ENCODE data around the gene ZBTB16.

Gene ZBTB16

GRCh38 chr11:114156131-114156581 is 96.6 kb downstream of the ZBTB16 start:
- DNase-seq = no peak

GRCh38 chr11:114156782-114157181 is 97.3 kb downstream of the ZBTB16 start:
- no peak for DNase-seq

- no peak for DNase-seq
Observed at GRCh38 chr11:114157476-114158050, 98.1 kb downstream of the ZBTB16 start.

- DNase-seq = no peak
Observed at GRCh38 chr11:114158421-114158820, 98.9 kb downstream of the ZBTB16 start.

GRCh38 chr11:114158886-114159285 is 99.4 kb downstream of the ZBTB16 start:
- DNase-seq = no peak

GRCh38 chr11:114159320-114159719 is 99.8 kb downstream of the ZBTB16 start:
- DNase-seq = no peak

- peak; percentile 97 for DNase-seq
Observed at GRCh38 chr11:114159802-114160632, 100.5 kb downstream of the ZBTB16 start.

- DNase-seq = no peak
Observed at GRCh38 chr11:114160894-114161293, 101.4 kb downstream of the ZBTB16 start.

- DNase-seq = no peak
Observed at GRCh38 chr11:114161486-114162250, 102.2 kb downstream of the ZBTB16 start.

GRCh38 chr11:114162719-114163123 is 103.2 kb downstream of the ZBTB16 start:
- DNase-seq = peak; percentile 97

GRCh38 chr11:114163229-114163631 is 103.7 kb downstream of the ZBTB16 start:
- no peak for DNase-seq

- no peak for DNase-seq
Observed at GRCh38 chr11:114163830-114164401, 104.4 kb downstream of the ZBTB16 start.

- no peak for DNase-seq
Observed at GRCh38 chr11:114164546-114164945, 105.0 kb downstream of the ZBTB16 start.

- DNase-seq = no peak
Observed at GRCh38 chr11:114165326-114166230, 106.1 kb downstream of the ZBTB16 start.

GRCh38 chr11:114166362-114166761 is 106.9 kb downstream of the ZBTB16 start:
- no peak for DNase-seq

GRCh38 chr11:114166897-114167323 is 107.4 kb downstream of the ZBTB16 start:
- peak; percentile 59 for DNase-seq

GRCh38 chr11:114167355-114167754 is 107.8 kb downstream of the ZBTB16 start:
- no peak for DNase-seq

- DNase-seq = no peak
Observed at GRCh38 chr11:114167771-114168448, 108.4 kb downstream of the ZBTB16 start.

GRCh38 chr11:114168691-114169090 is 109.2 kb downstream of the ZBTB16 start:
- no peak for DNase-seq

- DNase-seq = no peak
Observed at GRCh38 chr11:114169321-114169749, 109.8 kb downstream of the ZBTB16 start.

- DNase-seq = no peak
Observed at GRCh38 chr11:114169821-114170220, 110.3 kb downstream of the ZBTB16 start.

Data from femur (tissue), 1 donor.